AML-193 (cell line): ENCODE measurements around the gene PLEKHG4B.
"Not testable (repeated sequence)": the region's sequence is repeated elsewhere in the genome, so short reads cannot be mapped to it uniquely, and the experiment has no call there.

ENCODE experiments used
- DNase-seq, 2 experiments: peaks; one replicate each; lab custom pipeline; 2025; lab: John Stamatoyannopoulos, UW

Gene PLEKHG4B

GRCh38 chr5:95241-95980, 3.4 kb downstream of the PLEKHG4B start:
- no peak for DNase-seq

- DNase-seq: no peak
Observed at GRCh38 chr5:96976-97660, 5.2 kb downstream of the PLEKHG4B start.

- DNase-seq: no peak
Observed at GRCh38 chr5:99815-100214, 7.8 kb downstream of the PLEKHG4B start.

- DNase-seq: no peak
Observed at GRCh38 chr5:102411-103043, 10.6 kb downstream of the PLEKHG4B start.

- DNase-seq: not testable (repeated sequence)
Observed at GRCh38 chr5:104106-104505, 12.1 kb downstream of the PLEKHG4B start.

GRCh38 chr5:104778-105296, 12.9 kb downstream of the PLEKHG4B start:
- DNase-seq: no peak

- DNase-seq: no peak
Observed at GRCh38 chr5:105504-106070, 13.6 kb downstream of the PLEKHG4B start.

- DNase-seq: no peak
Observed at GRCh38 chr5:106587-106986, 14.6 kb downstream of the PLEKHG4B start.

- DNase-seq: no peak
Observed at GRCh38 chr5:107526-107925, 15.6 kb downstream of the PLEKHG4B start.

GRCh38 chr5:109826-110225, 17.9 kb downstream of the PLEKHG4B start:
- no peak for DNase-seq

- no peak for DNase-seq
Observed at GRCh38 chr5:110270-110888, 18.4 kb downstream of the PLEKHG4B start.

GRCh38 chr5:111171-111570, 19.2 kb downstream of the PLEKHG4B start:
- no peak for DNase-seq

GRCh38 chr5:119486-120097, 27.6 kb downstream of the PLEKHG4B start:
- no peak for DNase-seq

- DNase-seq: no peak
Observed at GRCh38 chr5:121432-121831, 29.5 kb downstream of the PLEKHG4B start.

- no peak for DNase-seq
Observed at GRCh38 chr5:125815-126214, 33.8 kb downstream of the PLEKHG4B start.

GRCh38 chr5:126806-127205, 34.8 kb downstream of the PLEKHG4B start:
- no peak for DNase-seq

GRCh38 chr5:127886-128285, 35.9 kb downstream of the PLEKHG4B start:
- no peak for DNase-seq

- DNase-seq: no peak
Observed at GRCh38 chr5:128446-128845, 36.5 kb downstream of the PLEKHG4B start.

- no peak for DNase-seq
Observed at GRCh38 chr5:129148-129547, 37.2 kb downstream of the PLEKHG4B start.

GRCh38 chr5:129820-130219, 37.9 kb downstream of the PLEKHG4B start:
- no peak for DNase-seq

GRCh38 chr5:130601-131131, 38.7 kb downstream of the PLEKHG4B start:
- DNase-seq: peak; percentile 36
